ENCODE measurements around the gene SLC29A2.
"Not testable (repeated sequence)": the region's sequence is repeated elsewhere in the genome, so short reads cannot be mapped to it uniquely, and the experiment has no call there.

SLC29A2 gene

DNA sequence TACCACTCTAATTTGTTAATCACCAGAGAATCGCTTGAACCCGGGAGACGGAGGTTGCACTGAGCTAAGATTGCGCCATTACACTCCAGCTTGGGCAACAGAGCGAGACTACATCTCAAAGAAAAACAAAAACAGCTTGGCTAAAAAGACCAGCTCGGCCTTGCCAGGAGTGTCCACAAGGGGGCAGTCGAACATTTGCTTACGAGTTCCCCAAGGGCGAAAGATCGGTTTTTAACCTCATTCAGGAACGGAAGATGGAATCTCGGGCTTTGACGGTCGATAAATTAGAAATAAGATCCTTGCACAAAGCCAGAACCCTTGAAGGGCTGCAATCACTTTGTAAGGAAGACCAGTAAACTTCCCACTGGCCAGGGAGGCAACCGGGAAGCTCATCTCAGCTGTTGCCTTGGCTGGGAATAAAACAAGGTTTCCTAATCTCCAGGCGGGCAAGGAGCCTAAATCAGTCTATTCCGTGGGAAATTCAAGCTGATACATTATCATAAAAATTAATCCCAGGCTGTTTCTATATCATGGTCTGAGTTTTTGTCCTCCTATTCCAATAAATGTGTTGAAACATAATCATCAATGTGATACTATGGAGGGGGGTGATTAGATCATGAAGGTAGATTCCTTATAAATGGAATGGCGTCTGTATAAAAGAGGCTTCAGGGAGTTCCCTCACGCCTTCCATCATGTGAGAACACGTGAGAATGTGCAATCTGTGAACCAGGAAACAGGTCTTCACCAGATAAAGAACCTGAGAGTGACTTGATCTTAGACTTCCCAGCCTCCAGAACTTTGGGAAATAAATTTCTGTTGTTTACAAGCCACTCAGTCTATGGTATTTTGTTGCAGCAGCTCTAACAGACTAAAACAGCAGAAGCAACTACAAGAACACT lies 14.9 kb upstream of the SLC29A2 start:
- H3K27ac ChIP-seq = no peak overlapping the region

DNA sequence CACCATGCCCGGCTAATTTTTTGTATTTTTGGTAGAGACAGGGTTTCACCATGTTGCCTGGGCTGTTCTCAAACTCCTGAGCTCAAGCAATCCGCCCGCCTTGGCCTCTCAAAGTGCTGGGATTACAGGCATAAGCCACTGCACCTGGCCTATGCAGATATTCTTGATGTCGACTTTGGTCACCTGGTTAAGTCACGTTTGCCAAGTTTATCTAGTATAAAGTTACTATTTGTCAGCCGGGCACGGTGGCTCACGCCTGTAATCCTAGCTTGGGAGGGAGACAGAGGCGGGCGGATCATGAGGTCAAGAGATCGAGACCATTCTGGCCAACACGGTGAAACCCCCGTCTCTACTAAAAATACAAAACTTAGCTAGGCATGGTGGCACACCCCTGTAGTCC lies 12.8 kb upstream of the SLC29A2 start:
- DNase-seq (ENCODE audit: low read depth, low spot score); H3K27ac ChIP-seq: not testable (repeated sequence)

More for the DNA sequence above, 14.9 kb upstream of the SLC29A2 start:
- peak; percentile 12 for DNase-seq (ENCODE audit: low read depth, low spot score)

GRCh38 chr11:66380264-66380663 lies 8.7 kb upstream of the SLC29A2 start:
- not testable (repeated sequence) for H3K27ac ChIP-seq; DNase-seq (ENCODE audit: low read depth, low spot score)

- not testable (repeated sequence) for DNase-seq (ENCODE audit: low read depth, low spot score); H3K27ac ChIP-seq
Measured at GRCh38 chr11:66373690-66374287, 2.2 kb upstream of the SLC29A2 start.

DNA sequence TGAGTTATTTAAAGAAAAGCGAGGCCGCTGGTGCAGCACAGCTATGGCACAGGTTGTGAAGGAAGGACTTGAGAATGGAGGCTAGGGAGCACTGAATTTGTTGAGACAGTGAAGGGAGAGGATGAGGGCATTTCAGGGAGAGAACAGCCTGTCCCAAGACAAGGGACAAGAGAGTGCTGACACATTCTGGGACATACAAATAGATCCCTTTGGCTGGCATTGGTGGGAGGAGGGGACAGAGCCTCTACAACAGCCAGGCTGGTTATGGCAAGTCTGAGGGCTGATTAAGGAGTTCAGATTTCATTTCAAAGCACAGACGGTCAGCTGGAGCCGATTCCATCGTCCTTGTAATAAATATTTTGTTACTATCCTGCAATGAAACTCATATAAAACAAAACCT lies 1.7 kb upstream of the SLC29A2 start:
- DNase-seq (ENCODE audit: low read depth, low spot score) = no peak
- no peak overlapping the region for H3K27ac ChIP-seq

DNA sequence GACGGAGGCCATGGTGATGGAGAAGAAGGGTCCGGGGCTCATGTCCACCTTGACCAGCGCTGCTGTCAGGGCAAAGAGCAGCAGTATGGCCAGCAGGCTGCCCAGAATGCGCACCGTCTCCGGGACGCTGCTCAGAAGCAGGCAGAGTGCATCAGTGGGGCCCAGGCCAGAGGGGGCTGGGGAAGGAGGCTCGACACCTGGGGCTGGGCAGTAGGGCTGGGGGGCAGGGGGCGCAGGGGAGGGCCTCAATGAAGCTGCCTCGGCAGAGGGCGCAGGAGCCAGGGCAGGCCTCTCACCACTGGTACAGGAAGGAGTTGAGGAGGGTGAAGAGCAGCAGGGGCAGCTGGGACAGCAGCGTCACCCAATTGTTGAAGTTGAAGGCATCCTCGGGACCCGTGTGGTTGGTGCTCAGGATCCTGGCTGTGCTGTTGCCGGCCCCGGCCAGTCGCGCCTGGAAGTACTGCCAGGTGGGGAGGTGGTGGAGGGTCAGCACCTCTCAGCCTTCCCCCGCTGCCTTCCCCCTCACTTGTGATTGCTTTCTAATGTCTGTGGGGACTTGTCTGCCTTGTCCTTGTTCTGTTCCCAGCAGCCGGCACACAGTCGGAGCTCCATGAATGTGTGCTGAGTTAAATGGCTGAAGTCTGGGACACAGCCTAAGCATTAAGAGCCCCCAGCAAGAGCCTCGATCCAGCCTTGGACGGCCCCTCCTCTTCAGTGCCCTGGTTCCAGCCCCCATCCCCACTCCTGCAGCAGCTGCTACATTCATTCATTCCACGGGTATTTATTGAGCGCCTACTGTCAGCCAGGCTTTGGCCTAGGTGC lies 2.3 kb downstream of the SLC29A2 start:
- DNase-seq (ENCODE audit: low read depth, low spot score) = no peak
- H3K27ac ChIP-seq = no peak overlapping the region

DNA sequence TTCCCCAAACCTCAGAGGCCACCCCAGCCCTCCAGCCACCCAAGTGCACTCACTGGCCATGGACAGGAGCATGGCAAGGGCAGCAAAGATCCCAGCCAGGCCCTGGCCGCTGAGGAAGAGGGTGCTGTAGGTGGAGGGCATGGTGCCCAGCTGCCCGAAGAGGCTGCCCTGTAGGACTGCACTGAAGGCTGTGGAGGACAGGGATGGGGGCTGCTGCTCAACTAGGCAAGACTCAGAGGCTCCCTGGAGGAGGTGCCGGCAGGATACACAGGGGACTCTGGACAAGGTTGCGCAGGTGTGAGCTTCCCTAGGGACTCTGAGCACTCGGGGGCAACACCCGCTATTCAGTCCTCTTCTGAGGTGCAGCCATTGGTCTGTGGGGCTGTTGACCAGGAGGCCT lies 3.1 kb downstream of the SLC29A2 start:
- no peak overlapping the region for H3K27ac ChIP-seq
- DNase-seq (ENCODE audit: low read depth, low spot score) = no peak

DNA sequence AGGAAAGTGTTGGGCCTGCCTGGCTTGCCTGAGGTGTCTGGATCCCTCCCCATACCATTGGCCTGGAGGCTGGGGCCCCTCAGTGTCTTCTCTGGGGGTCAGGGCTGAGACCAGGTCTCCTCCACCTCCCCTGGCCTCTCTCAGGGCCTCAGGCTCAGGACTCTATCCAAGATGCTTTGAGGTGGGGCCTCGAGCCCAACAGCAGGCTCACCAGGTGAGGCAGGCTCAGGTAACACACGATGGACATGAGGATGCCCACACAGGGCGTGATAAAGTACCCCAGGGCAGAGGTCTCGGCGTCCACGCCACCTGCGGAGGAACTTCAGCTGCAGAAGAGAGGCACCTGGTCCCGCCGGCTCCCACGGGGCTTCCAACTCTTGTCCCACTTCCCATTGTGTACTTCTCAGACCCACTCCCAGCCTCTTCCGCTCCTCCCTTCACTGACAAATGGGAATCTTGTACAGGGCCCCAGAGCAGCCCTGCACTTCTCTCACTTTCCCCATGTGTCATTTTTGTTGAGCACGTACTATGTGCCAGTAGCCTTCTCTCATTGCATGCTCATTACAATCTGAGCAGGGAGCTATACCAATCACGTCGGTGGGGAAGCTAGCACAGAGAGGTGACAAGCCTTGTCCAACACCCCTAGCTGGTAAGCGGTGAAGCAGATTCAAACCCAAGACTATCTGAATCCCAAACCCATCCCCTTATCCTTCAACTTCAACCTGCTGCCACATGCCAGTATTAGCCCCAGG lies 3.8 kb downstream of the SLC29A2 start:
- DNase-seq (ENCODE audit: low read depth, low spot score) = no peak
- no peak overlapping the region for H3K27ac ChIP-seq

GRCh38 chr11:66366844-66367477 lies 4.6 kb downstream of the SLC29A2 start:
- no peak overlapping the region for H3K27ac ChIP-seq
- no peak for DNase-seq (ENCODE audit: low read depth, low spot score)

- no peak for DNase-seq (ENCODE audit: low read depth, low spot score)
- H3K27ac ChIP-seq = no peak overlapping the region
Measured at GRCh38 chr11:66365711-66366619, 5.6 kb downstream of the SLC29A2 start.

- DNase-seq (ENCODE audit: low read depth, low spot score) = no peak
- no peak overlapping the region for H3K27ac ChIP-seq
Measured at GRCh38 chr11:66365166-66365565, 6.4 kb downstream of the SLC29A2 start.

DNA sequence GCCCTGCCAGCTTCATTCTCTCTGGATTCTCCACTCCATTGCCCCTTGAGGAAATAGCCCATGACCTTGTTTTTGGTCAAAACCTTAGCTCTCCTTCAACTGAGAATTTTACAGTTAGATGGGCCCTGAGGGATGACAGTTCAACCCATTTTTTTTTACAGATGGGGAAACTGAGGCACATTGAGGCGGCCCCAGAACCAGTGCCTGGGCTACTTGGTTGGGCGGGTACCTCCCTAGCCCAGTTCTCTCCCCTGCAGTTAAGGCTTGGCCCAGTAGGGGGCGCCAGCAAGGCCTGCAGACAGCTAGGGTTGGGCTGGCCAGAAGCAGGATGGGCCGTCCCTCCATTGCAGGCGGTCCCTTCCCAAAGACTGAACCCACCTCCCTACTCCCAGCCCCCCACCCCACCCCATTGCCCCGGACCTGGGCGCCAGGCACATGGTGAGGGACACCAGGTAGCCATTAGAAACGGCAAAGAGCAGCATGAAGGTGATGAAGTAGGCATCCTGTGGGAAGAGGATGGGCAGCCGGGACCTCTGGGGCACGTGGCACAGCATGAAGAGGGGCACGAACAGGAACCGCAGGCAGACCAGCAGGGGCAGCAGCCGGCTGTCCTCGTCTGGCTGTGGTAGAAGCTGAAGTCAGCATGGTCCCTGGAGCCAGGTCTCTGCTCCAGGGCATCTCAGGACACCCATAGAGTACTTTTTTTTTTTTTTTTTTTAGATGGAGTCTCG lies 7.6 kb downstream of the SLC29A2 start:
- no peak for DNase-seq (ENCODE audit: low read depth, low spot score)
- H3K27ac ChIP-seq = no peak overlapping the region

GRCh38 chr11:66363187-66363601 lies 8.4 kb downstream of the SLC29A2 start:
- no peak overlapping the region for H3K27ac ChIP-seq
- DNase-seq (ENCODE audit: low read depth, low spot score) = no peak

DNA sequence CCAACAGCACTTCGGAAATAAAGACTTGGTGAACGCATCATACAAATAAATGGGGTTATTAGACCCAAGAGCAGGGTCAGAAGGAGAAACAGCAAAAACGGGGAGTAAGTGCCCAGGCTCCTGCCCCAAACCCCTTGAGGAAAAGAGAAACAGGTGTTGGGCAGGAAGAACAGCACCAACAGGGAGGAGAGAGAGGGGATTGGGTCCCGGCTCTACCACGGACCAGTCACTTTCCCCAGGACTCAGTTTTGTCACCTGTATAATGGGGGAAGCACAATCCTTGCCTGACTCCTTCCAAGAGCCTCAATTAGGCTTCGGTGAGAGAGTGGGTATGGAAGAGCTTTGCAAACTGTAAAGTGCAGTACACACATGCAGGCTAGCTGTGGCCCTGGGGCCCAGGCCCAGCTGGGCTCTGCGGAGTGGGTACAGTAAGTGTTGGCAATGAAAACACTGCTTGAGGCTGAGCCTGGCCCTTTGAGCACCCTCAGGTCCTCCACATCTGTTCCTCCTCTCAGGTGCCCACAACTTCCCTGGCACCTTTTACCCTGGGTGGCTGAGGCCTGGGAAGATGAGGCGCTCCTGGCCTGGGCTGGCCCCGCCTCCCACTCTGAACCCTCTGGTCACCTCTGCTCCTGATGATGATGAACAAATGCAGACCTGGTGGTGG lies 8.9 kb downstream of the SLC29A2 start:
- H3K27ac ChIP-seq = no peak overlapping the region
- no peak for DNase-seq (ENCODE audit: low read depth, low spot score)

- no peak overlapping the region for H3K27ac ChIP-seq
- DNase-seq (ENCODE audit: low read depth, low spot score) = no peak
Measured at GRCh38 chr11:66361502-66361941, 10.0 kb downstream of the SLC29A2 start.

DNA sequence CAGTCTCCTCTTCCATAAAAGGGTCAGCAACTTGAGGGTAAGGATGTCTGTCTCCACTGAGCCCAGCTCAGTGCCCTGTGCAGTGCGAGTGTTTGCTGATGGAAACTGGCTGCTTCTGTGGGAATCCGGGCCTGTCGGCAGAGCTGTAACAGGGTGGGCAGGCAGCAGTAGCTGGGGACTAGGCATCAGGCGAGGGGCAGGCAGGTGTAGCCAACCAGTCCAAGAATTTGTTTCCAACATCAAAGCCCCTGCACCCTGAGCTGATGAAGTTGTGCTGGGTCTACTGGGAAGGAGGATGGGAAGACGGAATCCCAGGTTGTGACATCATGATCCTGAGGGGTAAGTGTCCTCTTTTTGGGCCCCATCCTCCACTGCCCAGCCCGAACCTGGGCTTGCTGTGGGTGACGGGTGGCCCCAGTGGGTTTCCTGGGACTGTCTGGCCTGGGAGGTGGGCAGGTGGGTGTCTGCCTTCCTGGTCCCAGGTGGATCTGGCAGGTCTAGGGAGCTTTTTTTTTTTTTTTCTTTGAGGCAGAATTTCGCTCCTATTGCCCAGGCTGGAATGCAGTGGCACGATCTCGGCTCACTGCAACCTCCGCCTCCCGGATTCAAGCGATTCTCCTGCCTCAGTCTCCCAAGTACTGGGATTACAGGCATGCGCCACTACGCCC lies 11.0 kb downstream of the SLC29A2 start:
- DNase-seq (ENCODE audit: low read depth, low spot score) = no peak
- no peak overlapping the region for H3K27ac ChIP-seq

DNA sequence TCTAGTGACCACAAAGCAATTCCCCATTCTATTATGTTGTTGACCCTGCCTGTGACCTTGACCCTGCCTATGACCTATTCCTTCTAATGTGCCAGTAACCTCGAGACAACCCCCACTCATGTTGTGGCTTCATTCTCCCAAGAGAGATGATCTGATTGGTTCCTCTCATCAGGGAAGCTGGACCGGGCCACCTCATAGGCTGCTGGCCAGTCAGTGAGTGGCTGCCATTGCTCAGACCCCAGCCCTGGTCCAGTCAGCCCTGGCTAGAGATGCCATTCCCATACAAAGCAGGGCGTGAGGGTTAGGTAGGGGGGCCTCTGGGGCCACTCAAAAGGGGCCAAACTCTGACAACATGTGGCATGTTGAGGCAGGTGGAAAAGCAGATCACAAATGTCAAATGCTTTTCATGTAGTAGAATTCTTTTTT lies 11.9 kb downstream of the SLC29A2 start:
- H3K27ac ChIP-seq = no peak overlapping the region

More for the DNA sequence above, 11.9 kb downstream of the SLC29A2 start:
- DNase-seq (ENCODE audit: low read depth, low spot score) = no peak

All from epithelial cell of prostate (primary cell).